ENCODE data around the gene TBX19.

Gene TBX19

DNA sequence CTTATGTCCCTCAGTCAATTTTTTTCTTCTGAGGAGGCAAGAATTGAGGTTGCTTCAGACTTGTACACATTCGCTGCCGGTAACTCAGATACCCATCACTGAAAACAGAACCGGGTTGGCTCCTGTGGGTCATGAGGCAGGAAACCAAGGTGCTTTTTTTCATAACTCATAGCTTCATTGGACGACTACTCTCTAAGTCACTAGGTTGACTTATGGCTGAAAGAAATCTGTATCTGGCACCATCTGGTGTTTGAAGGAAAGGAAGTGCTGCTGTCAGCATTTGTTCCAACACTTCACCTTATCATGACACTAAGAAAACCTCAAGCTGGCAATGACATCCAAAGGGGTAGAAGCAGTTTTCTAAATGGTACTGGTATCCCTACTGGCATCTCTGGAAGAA is 82.3 kb downstream of the TBX19 start:
- DNase-seq = no peak
